GM06990 (cell line): ENCODE data around the gene ZNF592.
A peak's percentile ranks its signal among the peaks of the same experiment; 100 is the strongest.

ENCODE experiments used
- DNase-seq: peaks from one replicate; pipeline ENCODE4 v3.0.0-alpha.2; 2011; ENCODE audit not compliant: insufficient read length; ENCODE audit errors: extremely low read depth
- H3K27me3 ChIP-seq: replicated peaks from 2 replicates; pipeline ENCODE4 v1.6.0; 2011; ENCODE audit warnings: low read length; ENCODE audit not compliant: control insufficient read depth, insufficient read depth
- H3K36me3 ChIP-seq: 2 replicates; pipeline ENCODE4 v1.5.1; 2011; ENCODE audit warnings: low read length; ENCODE audit not compliant: control insufficient read depth, insufficient read depth
- H3K4me3 ChIP-seq: replicated peaks from 2 replicates; pipeline ENCODE4 v1.5.1; 2011; ENCODE audit warnings: low read depth, mild to moderate bottlenecking, control low read depth, low read length
- CTCF ChIP-seq: IDR thresholded peaks from 2 replicates; pipeline ENCODE4 v1.5.1; 2011; ENCODE audit warnings: low read length, control low read depth, mild to moderate bottlenecking, inconsistent platforms; ENCODE audit not compliant: insufficient read depth, poor library complexity, severe bottlenecking

The ZNF592 gene

GRCh38 chr15:84755736-84756527 lies 7.5 kb downstream of the ZNF592 start:
- no peak for TF ChIP-seq CTCF
- no peak for DNase-seq
- no peaks in the 10 kb centered on the region for H3K27me3 ChIP-seq
- H3K36me3 ChIP-seq: no peaks in the 10 kb centered on the region
- H3K4me3 ChIP-seq: no peak overlapping the region

- Histone ChIP-seq H3K27me3 (no peaks in the 10 kb centered on the region), H3K4me3 (no peak overlapping the region), H3K36me3 (no peaks in the 10 kb centered on the region)
- no peak for TF ChIP-seq CTCF
- no peak for DNase-seq
Observed at GRCh38 chr15:84759018-84759417, 10.6 kb downstream of the ZNF592 start.

GRCh38 chr15:84760219-84760618 lies 11.8 kb downstream of the ZNF592 start:
- no peak overlapping the region for H3K4me3 ChIP-seq
- no peaks in the 10 kb centered on the region for H3K36me3 ChIP-seq
- no peak for DNase-seq
- no peaks in the 10 kb centered on the region for H3K27me3 ChIP-seq
- no peak for TF ChIP-seq CTCF

GRCh38 chr15:84761607-84762131 lies 13.3 kb downstream of the ZNF592 start:
- TF ChIP-seq CTCF: no peak
- DNase-seq: peak; percentile 30

GRCh38 chr15:84762840-84763572 lies 14.6 kb downstream of the ZNF592 start:
- no peak for DNase-seq
- no peak for TF ChIP-seq CTCF
- H3K4me3 ChIP-seq: no peak overlapping the region
- no peaks in the 10 kb centered on the region for H3K27me3 ChIP-seq
- H3K36me3 ChIP-seq: peaks cover 9% of the 10 kb centered on the region

More at GRCh38 chr15:84761607-84762131, 13.3 kb downstream of the ZNF592 start:
- no peak overlapping the region for H3K4me3 ChIP-seq
- no peaks in the 10 kb centered on the region for H3K27me3 ChIP-seq
- H3K36me3 ChIP-seq: peaks cover 3% of the 10 kb centered on the region
